Natural killer cell (primary cell): ENCODE measurements around the gene MPO. TPM values are rescaled to one million over a fixed set of nuclear protein-coding genes. Genes with fewer than 3 reads are reported as not detected.

Experiments used
- ATAC-seq, 3 donors: fragments of 150-1000 bp in 2 of 3; fragments of 200-7000 bp in 1 of 3; cut with Tn5 transposase; 1 replicate in 1 of 3; 2 replicates in 2 of 3; pipeline ENCODE4 v1.10.0; 2021; ENCODE audit warnings: mild to moderate bottlenecking in 2 of 3, moderate library complexity in 2 of 3
- DNase-seq, 2 donors: peaks; one replicate each; pipeline versions ENCODE4 v3.0.0 to v3.0.0-alpha.2; 2013 to 2021; ENCODE audit warnings: mixed read lengths in 1 of 2
- H3K27ac ChIP-seq: one replicate; pipeline ENCODE4 v1.5.1; 2013; ENCODE audit warnings: mild to moderate bottlenecking, low read length
- H3K27me3 ChIP-seq: one replicate; pipeline ENCODE4 v1.6.1; 2013; ENCODE audit warnings: low read length; ENCODE audit not compliant: control insufficient read depth, insufficient read depth
- H3K36me3 ChIP-seq: one replicate; pipeline ENCODE4 v1.6.1; 2013; ENCODE audit warnings: low read length; ENCODE audit not compliant: control insufficient read depth, insufficient read depth
- H3K4me1 ChIP-seq: one replicate; pipeline ENCODE4 v1.6.1; 2013; ENCODE audit warnings: low read length; ENCODE audit not compliant: control insufficient read depth, insufficient read depth
- H3K4me3 ChIP-seq: one replicate; pipeline ENCODE4 v1.5.1; 2013; ENCODE audit warnings: low read length
- H3K9me3 ChIP-seq: one replicate; pipeline ENCODE4 v1.6.1; 2013; ENCODE audit warnings: low read length; ENCODE audit not compliant: control insufficient read depth, insufficient read depth
- H3K27ac Mint-ChIP-seq, 2 donors: one replicate each; pipeline ENCODE4 v1.8.0; 2022; ENCODE audit warnings: mild to moderate bottlenecking in 2 of 2, mixed read lengths in 2 of 2, moderate library complexity in 1 of 2
- H3K27me3 Mint-ChIP-seq, 2 donors: one replicate each; pipeline ENCODE4 v1.8.0; 2022; ENCODE audit warnings: low read depth in 2 of 2, mixed read lengths in 2 of 2
- H3K36me3 Mint-ChIP-seq: one replicate; pipeline ENCODE4 v1.8.0; 2022; ENCODE audit warnings: mixed read lengths
- H3K4me1 Mint-ChIP-seq, 2 donors: one replicate each; pipeline ENCODE4 v1.8.0; 2022; ENCODE audit warnings: mixed read lengths in 2 of 2
- H3K4me3 Mint-ChIP-seq: one replicate; pipeline ENCODE4 v1.8.0; 2022; ENCODE audit warnings: mild to moderate bottlenecking, moderate library complexity, mixed read lengths
- H3K9me3 Mint-ChIP-seq, 2 donors: one replicate each; pipeline ENCODE4 v1.8.0; 2022; ENCODE audit warnings: mixed read lengths in 2 of 2
- WGBS: methylation state at CpG from one replicate; pipeline ENCODE4 v1.1.7; 2013; ENCODE audit warnings: missing lambda C conversion rate; ENCODE audit not compliant: insufficient coverage; 5-methylcytosine and 5-hydroxymethylcytosine counted together
- intact Hi-C: fragments of 100-400 bp; cut with micrococcal nuclease; formaldehyde crosslinking; loops from one replicate; pipeline ENCODE4 v1.14.2; 2022
- total RNA-seq, 4 donors: library from RNA; stranded (reverse); fragments of 120-200 nt in 1 of 4; gene quantifications; one replicate each; pipeline versions ENCODE4 v1.2.3 to v1.2.4, GENCODE V29; 2013 to 2022
- TF ChIP-seq, protein P1 (sequence below): fragments of 200-600 bp; IDR thresholded peaks from one replicate; pipeline ENCODE4 v1.8.0; 2022; ENCODE audit warnings: antibody characterized with exemption

MPO gene
- total RNA-seq, 3 donors from 2014 or later (not counting 1 experiment from before 2014, with no cell fraction given) = 1.8 to 1.9 TPM; not detected in 1

DNA sequence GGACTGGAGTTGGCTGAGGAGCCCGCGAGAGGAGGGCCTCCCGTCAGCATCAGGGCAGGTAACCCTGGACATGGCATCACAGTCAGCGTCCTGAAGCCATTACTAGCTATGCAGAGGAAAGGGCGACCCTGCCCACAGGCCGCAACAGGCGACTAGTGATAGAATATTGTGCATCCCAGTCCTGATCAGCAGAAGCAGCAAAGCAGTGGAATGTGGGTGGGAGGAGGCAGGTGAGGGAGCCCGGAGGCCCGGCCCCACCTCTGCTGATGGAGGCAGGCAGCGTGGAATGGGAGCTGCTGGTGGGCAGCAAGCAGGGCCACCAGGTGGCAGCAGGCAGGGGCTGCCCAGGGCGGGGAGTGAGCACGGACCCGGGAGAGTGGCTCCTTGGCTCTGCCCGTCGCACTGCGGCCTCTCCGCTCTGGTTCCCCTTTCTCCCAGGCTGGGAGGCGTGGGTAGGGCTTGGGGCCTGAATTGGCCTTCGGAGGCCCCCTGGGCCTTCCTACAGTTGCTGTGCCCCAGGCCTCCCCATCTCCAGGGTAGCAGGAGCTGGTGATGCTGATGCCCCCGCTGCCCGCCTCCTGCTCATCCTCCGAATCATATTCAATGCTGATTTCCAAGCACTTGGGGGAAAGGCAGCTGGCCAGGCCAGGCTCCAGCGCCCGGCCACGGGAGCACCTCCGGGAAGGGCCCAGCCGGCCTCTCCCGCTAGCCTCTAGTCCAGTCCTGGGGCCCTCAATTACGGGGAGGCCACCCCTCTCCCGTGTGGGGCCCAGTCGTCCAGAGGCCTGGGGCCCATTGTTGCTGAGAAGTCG is 27.6 kb upstream of the MPO start:
- Histone ChIP-seq H3K4me3 (no peak overlapping the region), H3K36me3 (peaks cover 87% of the 10 kb centered on the region), H3K27ac (no peak overlapping the region), H3K9me3 (no peaks in the 10 kb centered on the region), H3K4me1 (peaks cover 10% of the 10 kb centered on the region), H3K27me3 (no peaks in the 10 kb centered on the region)
- Mint-ChIP-seq H3K36me3 (no peaks in the 10 kb centered on the region), H3K4me3 (no peak overlapping the region), H3K27me3 (no peaks in the 10 kb centered on the region), H3K9me3 (no peaks in the 10 kb centered on the region), H3K27ac (no peak overlapping the region), H3K4me1 (peaks cover 0 to 10% of the 10 kb centered on the region in 2 donors)
- TF ChIP-seq, protein P1, sequence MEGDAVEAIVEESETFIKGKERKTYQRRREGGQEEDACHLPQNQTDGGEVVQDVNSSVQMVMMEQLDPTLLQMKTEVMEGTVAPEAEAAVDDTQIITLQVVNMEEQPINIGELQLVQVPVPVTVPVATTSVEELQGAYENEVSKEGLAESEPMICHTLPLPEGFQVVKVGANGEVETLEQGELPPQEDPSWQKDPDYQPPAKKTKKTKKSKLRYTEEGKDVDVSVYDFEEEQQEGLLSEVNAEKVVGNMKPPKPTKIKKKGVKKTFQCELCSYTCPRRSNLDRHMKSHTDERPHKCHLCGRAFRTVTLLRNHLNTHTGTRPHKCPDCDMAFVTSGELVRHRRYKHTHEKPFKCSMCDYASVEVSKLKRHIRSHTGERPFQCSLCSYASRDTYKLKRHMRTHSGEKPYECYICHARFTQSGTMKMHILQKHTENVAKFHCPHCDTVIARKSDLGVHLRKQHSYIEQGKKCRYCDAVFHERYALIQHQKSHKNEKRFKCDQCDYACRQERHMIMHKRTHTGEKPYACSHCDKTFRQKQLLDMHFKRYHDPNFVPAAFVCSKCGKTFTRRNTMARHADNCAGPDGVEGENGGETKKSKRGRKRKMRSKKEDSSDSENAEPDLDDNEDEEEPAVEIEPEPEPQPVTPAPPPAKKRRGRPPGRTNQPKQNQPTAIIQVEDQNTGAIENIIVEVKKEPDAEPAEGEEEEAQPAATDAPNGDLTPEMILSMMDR = no peak
- no peak for ATAC-seq
- intact Hi-C loops = no loop called here
- peak in 1 of 2 donors; percentile 15 for DNase-seq
- 94% methylated on average over 32 of the region's 32 CpGs for WGBS

DNA sequence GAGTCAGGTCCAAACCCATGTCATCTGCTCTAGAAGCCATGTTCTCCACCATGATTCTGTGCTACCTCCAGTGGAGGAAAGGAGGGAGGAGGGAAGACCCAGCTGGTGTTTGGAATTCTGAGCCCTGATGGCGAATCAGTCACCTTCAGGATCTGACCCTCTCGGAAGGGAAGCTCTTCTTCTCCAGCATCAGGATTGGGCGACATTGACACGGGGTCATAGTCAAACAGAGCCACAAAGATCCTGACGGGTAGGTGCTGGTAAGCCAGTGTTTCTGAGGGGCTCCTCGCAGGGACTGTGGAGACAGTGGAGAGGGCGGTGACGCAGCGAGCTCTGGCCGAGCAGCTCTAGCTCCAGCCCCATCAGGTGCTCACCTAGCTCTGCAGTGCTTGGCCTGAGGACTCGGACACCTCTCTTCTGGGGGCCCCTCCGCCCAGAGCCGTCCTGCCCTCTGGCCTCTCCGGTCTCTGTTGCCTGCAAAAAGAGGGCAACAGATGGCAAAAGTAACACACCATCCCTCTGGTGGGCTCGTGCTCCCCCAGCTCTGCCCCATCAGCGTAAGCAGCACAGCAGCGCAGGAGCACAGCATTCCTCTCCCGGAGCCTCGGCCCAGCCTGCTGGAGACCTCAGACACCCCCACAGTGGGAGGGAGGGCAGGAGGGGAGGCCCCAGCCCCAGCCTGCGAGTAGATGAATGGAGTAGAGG is 26.9 kb upstream of the MPO start:
- no peak overlapping the region for H3K27ac Mint-ChIP-seq
- H3K4me3 Mint-ChIP-seq = no peak overlapping the region
- peaks cover 0 to 10% of the 10 kb centered on the region in 2 donors for H3K4me1 Mint-ChIP-seq
- no peaks in the 10 kb centered on the region for H3K36me3 Mint-ChIP-seq
- ATAC-seq = no peak
- no peak overlapping the region for H3K4me3 ChIP-seq
- WGBS = 98% methylated on average over 20 of the region's 20 CpGs
- no peaks in the 10 kb centered on the region for H3K27me3 Mint-ChIP-seq
- peaks cover 94% of the 10 kb centered on the region for H3K36me3 ChIP-seq
- peaks cover 10% of the 10 kb centered on the region for H3K4me1 ChIP-seq
- intact Hi-C loops = no loop called here
- no peaks in the 10 kb centered on the region for H3K27me3 ChIP-seq
- peak in 1 of 2 donors; percentile 2 for DNase-seq
- H3K9me3 ChIP-seq = no peaks in the 10 kb centered on the region
- TF ChIP-seq, protein P1 = no peak
- H3K27ac ChIP-seq = no peak overlapping the region
- H3K9me3 Mint-ChIP-seq = no peaks in the 10 kb centered on the region

DNA sequence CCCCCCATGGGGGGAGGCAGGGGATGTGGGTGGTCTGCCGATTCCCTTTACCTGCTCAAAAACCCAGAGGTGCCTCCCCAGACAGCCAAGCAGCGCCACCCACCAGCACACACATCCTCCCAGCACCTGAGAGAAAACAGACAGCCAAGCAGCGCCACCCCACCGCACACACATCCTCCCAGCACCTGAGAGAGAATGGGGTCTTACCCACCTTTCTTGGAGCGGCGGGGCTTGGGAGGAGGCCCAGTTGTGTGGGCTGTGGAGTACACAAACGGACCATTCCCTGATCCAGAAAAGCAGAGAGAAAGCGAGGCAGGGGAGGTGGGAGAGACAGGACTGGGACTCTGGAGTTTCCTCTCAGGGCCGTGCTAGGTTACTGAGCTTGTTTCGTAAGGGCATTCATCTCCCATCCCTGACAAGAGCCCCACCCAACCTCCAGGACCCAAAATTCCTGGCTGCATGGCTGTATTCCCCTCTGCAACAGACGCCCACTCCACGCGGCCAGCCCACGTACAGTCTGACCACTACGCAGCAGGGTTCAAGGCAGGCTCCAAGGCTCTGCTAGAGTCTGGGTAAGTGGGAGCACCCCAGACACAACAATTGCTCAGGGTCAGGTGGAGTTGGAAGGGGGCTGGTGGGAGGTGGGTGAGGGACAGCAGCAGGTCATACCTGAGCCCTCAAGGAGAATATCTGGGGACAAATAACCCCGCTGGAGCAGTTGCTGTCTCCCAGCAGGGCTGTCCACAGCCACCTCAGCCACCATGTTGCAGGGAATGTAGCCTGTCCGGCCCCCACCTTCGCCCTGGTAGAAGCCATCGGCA is 25.6 kb upstream of the MPO start:
- Mint-ChIP-seq H3K27me3 (no peaks in the 10 kb centered on the region), H3K9me3 (no peaks in the 10 kb centered on the region), H3K4me3 (no peak overlapping the region), H3K27ac (peak overlapping the region in 1 of 2 donors; percentile 14), H3K36me3 (no peaks in the 10 kb centered on the region), H3K4me1 (peaks cover 0 to 10% of the 10 kb centered on the region in 2 donors)
- H3K27me3 ChIP-seq = no peaks in the 10 kb centered on the region
- H3K9me3 ChIP-seq = no peaks in the 10 kb centered on the region
- TF ChIP-seq, protein P1 = no peak
- H3K4me3 ChIP-seq = no peak overlapping the region
- ATAC-seq = no peak
- no peak overlapping the region for H3K27ac ChIP-seq
- intact Hi-C loops = no loop called here
- DNase-seq = no peak
- H3K4me1 ChIP-seq = peaks cover 13% of the 10 kb centered on the region
- H3K36me3 ChIP-seq = peaks cover 95% of the 10 kb centered on the region
- WGBS = 96% methylated on average over 18 of the region's 19 CpGs
